Measurements from ENCODE around the gene SLIT2.

The SLIT2 gene, protein sequence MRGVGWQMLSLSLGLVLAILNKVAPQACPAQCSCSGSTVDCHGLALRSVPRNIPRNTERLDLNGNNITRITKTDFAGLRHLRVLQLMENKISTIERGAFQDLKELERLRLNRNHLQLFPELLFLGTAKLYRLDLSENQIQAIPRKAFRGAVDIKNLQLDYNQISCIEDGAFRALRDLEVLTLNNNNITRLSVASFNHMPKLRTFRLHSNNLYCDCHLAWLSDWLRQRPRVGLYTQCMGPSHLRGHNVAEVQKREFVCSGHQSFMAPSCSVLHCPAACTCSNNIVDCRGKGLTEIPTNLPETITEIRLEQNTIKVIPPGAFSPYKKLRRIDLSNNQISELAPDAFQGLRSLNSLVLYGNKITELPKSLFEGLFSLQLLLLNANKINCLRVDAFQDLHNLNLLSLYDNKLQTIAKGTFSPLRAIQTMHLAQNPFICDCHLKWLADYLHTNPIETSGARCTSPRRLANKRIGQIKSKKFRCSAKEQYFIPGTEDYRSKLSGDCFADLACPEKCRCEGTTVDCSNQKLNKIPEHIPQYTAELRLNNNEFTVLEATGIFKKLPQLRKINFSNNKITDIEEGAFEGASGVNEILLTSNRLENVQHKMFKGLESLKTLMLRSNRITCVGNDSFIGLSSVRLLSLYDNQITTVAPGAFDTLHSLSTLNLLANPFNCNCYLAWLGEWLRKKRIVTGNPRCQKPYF (N-terminal part only)

DNA sequence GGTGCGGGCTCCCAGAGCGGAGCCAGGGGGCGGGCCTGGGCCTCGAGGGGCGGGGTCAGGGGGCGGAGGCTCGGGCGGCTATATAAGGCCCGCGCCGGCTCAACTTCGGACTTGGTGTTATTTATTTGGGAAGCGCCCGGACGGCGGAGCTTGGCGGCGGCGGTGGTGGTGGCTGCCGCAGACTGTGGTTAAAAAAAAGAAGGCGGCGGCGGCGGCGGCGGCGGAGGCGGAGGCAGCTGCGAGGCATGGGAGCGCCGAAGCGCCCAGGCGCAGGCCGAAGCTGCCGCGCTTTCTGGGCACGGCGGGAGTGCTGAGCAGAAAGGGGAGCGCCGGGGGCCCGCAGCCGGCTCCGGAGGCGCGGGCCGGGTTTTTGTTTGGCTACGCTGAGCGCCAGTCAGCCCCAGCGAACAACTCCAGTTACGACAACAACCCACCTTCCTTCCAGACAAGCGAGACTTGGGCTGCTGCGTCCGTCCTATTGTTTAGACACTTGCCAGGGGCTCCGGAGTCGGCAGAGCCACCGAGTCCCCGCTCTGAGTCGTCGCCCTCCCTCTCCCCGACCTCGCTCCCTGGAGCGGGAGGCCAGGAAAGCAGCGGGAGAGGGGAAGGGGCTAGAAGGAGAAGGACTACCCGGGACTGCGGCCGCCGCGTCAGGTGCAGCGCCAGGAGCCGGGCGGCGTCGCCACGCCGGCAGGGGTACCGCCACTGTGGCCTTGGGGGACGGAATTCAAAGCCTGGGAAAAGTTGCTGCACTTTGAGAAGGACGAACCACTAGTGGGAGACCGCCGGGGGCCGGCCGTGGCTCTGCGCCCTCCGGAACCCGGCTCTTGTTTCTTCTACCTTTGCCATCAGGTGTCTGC lies at the start of gene SLIT2:
TSS of gene SLIT2 (plus strand) at position 110 of the 860 bp plus-strand sequence. CDS start 1,911 bp downstream, outside the sequence.
- TF ChIP-seq, protein P1, sequence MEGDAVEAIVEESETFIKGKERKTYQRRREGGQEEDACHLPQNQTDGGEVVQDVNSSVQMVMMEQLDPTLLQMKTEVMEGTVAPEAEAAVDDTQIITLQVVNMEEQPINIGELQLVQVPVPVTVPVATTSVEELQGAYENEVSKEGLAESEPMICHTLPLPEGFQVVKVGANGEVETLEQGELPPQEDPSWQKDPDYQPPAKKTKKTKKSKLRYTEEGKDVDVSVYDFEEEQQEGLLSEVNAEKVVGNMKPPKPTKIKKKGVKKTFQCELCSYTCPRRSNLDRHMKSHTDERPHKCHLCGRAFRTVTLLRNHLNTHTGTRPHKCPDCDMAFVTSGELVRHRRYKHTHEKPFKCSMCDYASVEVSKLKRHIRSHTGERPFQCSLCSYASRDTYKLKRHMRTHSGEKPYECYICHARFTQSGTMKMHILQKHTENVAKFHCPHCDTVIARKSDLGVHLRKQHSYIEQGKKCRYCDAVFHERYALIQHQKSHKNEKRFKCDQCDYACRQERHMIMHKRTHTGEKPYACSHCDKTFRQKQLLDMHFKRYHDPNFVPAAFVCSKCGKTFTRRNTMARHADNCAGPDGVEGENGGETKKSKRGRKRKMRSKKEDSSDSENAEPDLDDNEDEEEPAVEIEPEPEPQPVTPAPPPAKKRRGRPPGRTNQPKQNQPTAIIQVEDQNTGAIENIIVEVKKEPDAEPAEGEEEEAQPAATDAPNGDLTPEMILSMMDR (IDR thresholded peaks at IDR 0.05) = no peak
- DNase-seq (ENCODE audit: low spot score) = peak; percentile 87
- peak within 1 kb of the TSS; percentile 79 for H3K4me3 ChIP-seq
- peak within 1 kb of the TSS; percentile 46 to 70 for H3K27ac ChIP-seq

DNA sequence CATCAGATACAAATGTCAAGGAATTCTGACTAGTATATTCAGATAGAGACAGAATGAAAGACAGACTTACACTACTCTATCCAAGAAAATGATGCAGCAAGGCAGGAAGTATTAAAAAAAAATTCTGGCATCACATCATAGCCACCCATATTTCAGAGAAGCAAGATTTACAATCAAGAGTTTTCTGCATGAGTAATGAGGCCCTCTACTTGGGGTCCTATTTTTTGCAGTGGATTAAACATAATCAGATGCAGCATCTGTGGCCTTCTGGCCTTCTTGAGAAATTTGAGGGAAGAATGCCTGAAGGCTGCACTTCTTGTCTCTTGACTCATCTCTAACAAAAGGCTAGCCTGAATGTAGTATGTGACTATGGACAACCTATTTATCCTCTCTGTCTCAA lies 48.2 kb upstream of the SLIT2 start:
- DNase-seq (ENCODE audit: low spot score) = no peak
- H3K4me3 ChIP-seq = no peak overlapping the region
- TF ChIP-seq, protein P1 (IDR thresholded peaks at IDR 0.05) = no peak
- no peak overlapping the region for H3K27ac ChIP-seq

DNA sequence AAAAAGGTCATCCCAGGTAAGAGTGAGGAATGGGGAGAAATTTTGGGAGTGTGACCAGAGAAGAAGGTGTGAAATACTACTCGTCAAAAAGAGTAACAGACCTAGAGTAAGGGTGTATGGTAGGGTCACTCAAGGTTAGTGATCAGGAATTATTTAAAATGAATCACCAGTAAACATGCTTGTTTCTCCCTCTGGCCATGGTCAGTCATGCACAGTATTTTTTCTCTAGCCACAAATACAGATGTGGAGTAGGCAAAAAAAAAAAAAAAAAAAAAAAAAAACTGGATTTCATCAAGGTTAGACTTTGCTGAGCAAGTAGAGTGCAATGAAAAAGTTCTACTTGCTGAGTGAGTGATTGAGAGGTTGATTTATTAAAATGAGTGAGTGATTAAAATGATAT lies 34.2 kb upstream of the SLIT2 start:
- no peak overlapping the region for H3K27ac ChIP-seq
- H3K4me3 ChIP-seq = no peak overlapping the region
- no peak for DNase-seq (ENCODE audit: low spot score)
- TF ChIP-seq, protein P1 (IDR thresholded peaks at IDR 0.05) = no peak

DNA sequence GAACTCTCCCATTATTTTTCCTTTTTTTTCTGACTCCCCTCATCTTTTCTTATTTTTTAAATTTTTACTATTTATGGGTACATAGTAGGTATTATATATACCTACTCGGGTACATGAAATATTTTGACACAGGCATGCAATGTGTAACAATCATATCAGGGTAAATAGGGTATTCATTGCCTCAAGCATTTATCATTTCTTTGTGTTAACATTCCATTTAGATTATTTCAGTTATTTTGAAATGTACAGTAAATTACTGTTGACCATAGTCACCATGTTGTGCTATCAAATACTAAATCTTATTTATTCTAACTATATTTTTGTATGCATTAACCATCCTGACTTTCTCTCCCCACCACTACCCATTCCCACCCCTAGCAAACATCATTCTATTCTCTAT lies 33.8 kb upstream of the SLIT2 start:
- Histone ChIP-seq H3K27ac (no peak overlapping the region), H3K4me3 (no peak overlapping the region)
- TF ChIP-seq, protein P1 (IDR thresholded peaks at IDR 0.05) = no peak
- DNase-seq (ENCODE audit: low spot score) = no peak

DNA sequence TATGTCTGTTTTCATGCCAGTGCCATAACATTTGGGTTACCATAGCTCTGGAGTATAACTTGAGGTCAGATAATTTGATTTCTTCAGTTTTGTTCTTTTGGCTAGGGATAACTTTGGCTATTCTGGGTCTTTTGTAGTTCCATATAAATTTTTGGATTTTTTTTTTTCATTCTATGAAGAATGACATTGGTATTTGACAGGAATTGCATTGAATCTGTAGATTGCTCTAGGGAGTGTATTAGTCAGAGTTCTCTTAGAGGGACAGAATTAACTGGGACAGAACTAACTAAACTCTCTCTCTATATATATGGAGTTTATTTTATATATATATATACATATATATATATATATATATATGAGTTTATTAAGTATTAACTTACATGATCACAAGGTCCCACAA lies 32.2 kb upstream of the SLIT2 start:
- H3K4me3 ChIP-seq = no peak overlapping the region
- H3K27ac ChIP-seq = no peak overlapping the region
- TF ChIP-seq, protein P1 (IDR thresholded peaks at IDR 0.05) = no peak
- DNase-seq (ENCODE audit: low spot score) = no peak

DNA sequence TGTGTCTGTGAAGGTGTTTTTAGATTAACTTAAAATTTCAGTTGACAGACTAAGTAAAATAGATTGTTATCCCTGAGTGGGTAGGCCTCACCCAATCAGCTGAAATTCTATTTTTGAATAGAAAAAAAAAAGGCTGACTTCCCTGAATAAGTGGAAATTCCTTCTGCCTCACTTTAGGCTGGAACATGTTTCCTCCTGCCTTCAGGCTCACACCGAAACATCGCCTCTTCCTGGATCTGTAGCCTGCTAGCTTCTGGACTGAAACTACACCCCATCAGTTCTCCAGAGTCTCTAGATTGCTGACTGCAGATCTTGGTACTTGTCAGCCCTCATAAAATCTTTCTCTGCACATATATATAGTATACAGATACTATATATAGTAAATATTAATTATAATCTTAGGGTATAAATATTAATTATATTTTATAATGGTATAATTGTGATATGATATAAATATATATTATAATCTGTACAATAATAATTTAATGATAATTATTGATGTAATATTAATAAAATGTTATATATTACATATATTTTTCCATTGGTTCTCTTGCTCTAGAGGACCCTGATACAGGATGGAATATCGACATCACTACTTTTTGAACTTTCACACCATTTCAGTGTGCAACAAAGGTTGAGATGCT lies 13.7 kb upstream of the SLIT2 start:
- no peak for DNase-seq (ENCODE audit: low spot score)
- H3K4me3 ChIP-seq = no peak overlapping the region
- TF ChIP-seq, protein P1 (IDR thresholded peaks at IDR 0.05) = no peak
- no peak overlapping the region for H3K27ac ChIP-seq

Measured in coronary artery (tissue), 2 donors.